Stimulated activated effector memory CD8-positive, alpha-beta T cell treated with anti-CD3 and anti-CD28 coated beads, Interleukin-12 subunit alpha, Interleukin-12 subunit beta, amount 100 ng/mL, for 72 hours (primary cell): Measurements from ENCODE around the gene GDPGP1.

ENCODE experiments used
- ATAC-seq: fragments of 150-1000 bp; cut with Tn5 transposase; 2 replicates; pipeline ENCODE4 v1.10.0; 2021
- DNase-seq, 2 donors: peaks; one replicate each; pipeline ENCODE4 v3.0.0; 2021 to 2022; ENCODE audit warnings: low spot score in 2 of 2
- H3K27ac Mint-ChIP-seq: one replicate; pipeline ENCODE4 v1.8.0; 2022; ENCODE audit warnings: mild to moderate bottlenecking, mixed read lengths
- H3K36me3 Mint-ChIP-seq: one replicate; pipeline ENCODE4 v1.8.0; 2022; ENCODE audit warnings: mild to moderate bottlenecking, mixed read lengths
- H3K4me1 Mint-ChIP-seq: one replicate; pipeline ENCODE4 v1.8.0; 2022; ENCODE audit warnings: mixed read lengths
- H3K4me3 Mint-ChIP-seq: one replicate; pipeline ENCODE4 v1.8.0; 2022; ENCODE audit warnings: mild to moderate bottlenecking, mixed read lengths
- H3K9me3 Mint-ChIP-seq: one replicate; pipeline ENCODE4 v1.8.0; 2022; ENCODE audit warnings: mixed read lengths

The GDPGP1 gene

GRCh38 chr15:90213122-90213817 is 20.7 kb upstream of the GDPGP1 start:
- Mint-ChIP-seq H3K9me3 (no peaks in the 10 kb centered on the region), H3K36me3 (peaks cover 10% of the 10 kb centered on the region), H3K27ac (peak overlapping the region; percentile 10), H3K4me3 (no peak overlapping the region), H3K4me1 (peaks cover 71% of the 10 kb centered on the region)
- ATAC-seq, result peak; percentile 45
- no peak for DNase-seq

GRCh38 chr15:90213818-90214204 is 20.2 kb upstream of the GDPGP1 start:
- ATAC-seq, result no peak
- no peak for DNase-seq
- H3K36me3 Mint-ChIP-seq, result peaks cover 10% of the 10 kb centered on the region
- H3K9me3 Mint-ChIP-seq, result no peaks in the 10 kb centered on the region
- H3K4me3 Mint-ChIP-seq, result no peak overlapping the region
- peaks cover 72% of the 10 kb centered on the region for H3K4me1 Mint-ChIP-seq
- peak overlapping the region; percentile 10 for H3K27ac Mint-ChIP-seq

- H3K9me3 Mint-ChIP-seq, result no peaks in the 10 kb centered on the region
- H3K27ac Mint-ChIP-seq, result peak overlapping the region; percentile 46
- DNase-seq (no peak), ATAC-seq (no peak)
- H3K36me3 Mint-ChIP-seq, result peaks cover 6% of the 10 kb centered on the region
- peaks cover 72% of the 10 kb centered on the region for H3K4me1 Mint-ChIP-seq
- no peak overlapping the region for H3K4me3 Mint-ChIP-seq
Observed at GRCh38 chr15:90214553-90215196, 19.3 kb upstream of the GDPGP1 start.

- Mint-ChIP-seq H3K27ac (peak overlapping the region; percentile 68), H3K4me3 (no peak overlapping the region), H3K4me1 (peaks cover 48% of the 10 kb centered on the region), H3K36me3 (peaks cover 20% of the 10 kb centered on the region), H3K9me3 (no peaks in the 10 kb centered on the region)
- DNase-seq, result no peak
- ATAC-seq, result no peak
Observed at GRCh38 chr15:90217671-90218394, 16.2 kb upstream of the GDPGP1 start.

GRCh38 chr15:90219421-90220141 is 14.4 kb upstream of the GDPGP1 start:
- Mint-ChIP-seq H3K27ac (peak overlapping the region; percentile 68), H3K9me3 (no peaks in the 10 kb centered on the region), H3K4me1 (peaks cover 37% of the 10 kb centered on the region), H3K4me3 (no peak overlapping the region), H3K36me3 (peaks cover 17% of the 10 kb centered on the region)
- DNase-seq (peak; percentile 42 to 80), ATAC-seq (peak; percentile 78)

- Mint-ChIP-seq H3K4me1 (peaks cover 27% of the 10 kb centered on the region), H3K36me3 (peaks cover 27% of the 10 kb centered on the region), H3K4me3 (no peak overlapping the region), H3K27ac (no peak overlapping the region), H3K9me3 (no peaks in the 10 kb centered on the region)
- no peak for DNase-seq
- peak; percentile 41 for ATAC-seq
Observed at GRCh38 chr15:90221246-90221900, 12.6 kb upstream of the GDPGP1 start.

- no peak for ATAC-seq
- Mint-ChIP-seq H3K9me3 (no peaks in the 10 kb centered on the region), H3K36me3 (peaks cover 27% of the 10 kb centered on the region), H3K4me3 (no peak overlapping the region), H3K4me1 (peaks cover 19% of the 10 kb centered on the region), H3K27ac (no peak overlapping the region)
- DNase-seq, result no peak
Observed at GRCh38 chr15:90222547-90222946, 11.5 kb upstream of the GDPGP1 start.

GRCh38 chr15:90223441-90224165 is 10.4 kb upstream of the GDPGP1 start:
- peaks cover 16% of the 10 kb centered on the region for H3K4me1 Mint-ChIP-seq
- H3K27ac Mint-ChIP-seq, result no peak overlapping the region
- ATAC-seq, result no peak
- no peak for DNase-seq
- H3K4me3 Mint-ChIP-seq, result no peak overlapping the region
- H3K9me3 Mint-ChIP-seq, result no peaks in the 10 kb centered on the region
- peaks cover 30% of the 10 kb centered on the region for H3K36me3 Mint-ChIP-seq

- Mint-ChIP-seq H3K27ac (no peak overlapping the region), H3K4me1 (peaks cover 16% of the 10 kb centered on the region), H3K36me3 (peaks cover 45% of the 10 kb centered on the region), H3K9me3 (no peaks in the 10 kb centered on the region), H3K4me3 (no peak overlapping the region)
- no peak for ATAC-seq
- no peak for DNase-seq
Observed at GRCh38 chr15:90225047-90225446, 9.0 kb upstream of the GDPGP1 start.

- ATAC-seq, result no peak
- no peak for DNase-seq
- H3K27ac Mint-ChIP-seq, result no peak overlapping the region
- H3K4me1 Mint-ChIP-seq, result peaks cover 21% of the 10 kb centered on the region
- no peak overlapping the region for H3K4me3 Mint-ChIP-seq
- H3K9me3 Mint-ChIP-seq, result no peaks in the 10 kb centered on the region
- H3K36me3 Mint-ChIP-seq, result peaks cover 51% of the 10 kb centered on the region
Observed at GRCh38 chr15:90225504-90226234, 8.3 kb upstream of the GDPGP1 start.

- ATAC-seq (no peak), DNase-seq (no peak)
- Mint-ChIP-seq H3K9me3 (no peaks in the 10 kb centered on the region), H3K4me1 (peaks cover 38% of the 10 kb centered on the region), H3K36me3 (peaks cover 56% of the 10 kb centered on the region), H3K27ac (no peak overlapping the region), H3K4me3 (no peak overlapping the region)
Observed at GRCh38 chr15:90227336-90227735, 6.7 kb upstream of the GDPGP1 start.

- Mint-ChIP-seq H3K9me3 (no peaks in the 10 kb centered on the region), H3K4me3 (no peak overlapping the region), H3K36me3 (peaks cover 58% of the 10 kb centered on the region), H3K27ac (no peak overlapping the region), H3K4me1 (peaks cover 46% of the 10 kb centered on the region)
- DNase-seq (no peak), ATAC-seq (no peak)
Observed at GRCh38 chr15:90227816-90228772, 5.9 kb upstream of the GDPGP1 start.

- peaks cover 46% of the 10 kb centered on the region for H3K4me1 Mint-ChIP-seq
- DNase-seq (no peak), ATAC-seq (no peak)
- H3K4me3 Mint-ChIP-seq, result no peak overlapping the region
- H3K36me3 Mint-ChIP-seq, result peaks cover 59% of the 10 kb centered on the region
- no peaks in the 10 kb centered on the region for H3K9me3 Mint-ChIP-seq
- peak overlapping the region; percentile 96 for H3K27ac Mint-ChIP-seq
Observed at GRCh38 chr15:90228960-90229359, 5.0 kb upstream of the GDPGP1 start.
